Fibroblast of villous mesenchyme (primary cell): ENCODE measurements around the gene PCP4. TPM values are rescaled to one million over a fixed set of nuclear protein-coding genes. Genes with fewer than 3 reads are reported as not detected.

Source experiments
- DNase-seq: peaks from one replicate; pipeline ENCODE4 v3.0.0-alpha.2; 2010; ENCODE audit warnings: low read depth
- H3K4me3 ChIP-seq: 2 replicates; pipeline ENCODE4 v1.5.1; 2011; ENCODE audit warnings: low read depth, mild to moderate bottlenecking, low read length
- total RNA-seq: library from RNA; depleted of rRNA; stranded (reverse); fragments of >200 nt; gene quantifications from 2 replicates; pipeline ENCODE4 v1.2.3, GENCODE V29; 2012
- TF ChIP-seq, protein P1 (sequence below): IDR thresholded peaks from 2 replicates; pipeline ENCODE4 v1.5.1; 2012; ENCODE audit warnings: low read depth, mild to moderate bottlenecking, low read length; ENCODE audit not compliant: insufficient read depth

PCP4 gene
- total RNA-seq, 1 donor, result not detected

DNA sequence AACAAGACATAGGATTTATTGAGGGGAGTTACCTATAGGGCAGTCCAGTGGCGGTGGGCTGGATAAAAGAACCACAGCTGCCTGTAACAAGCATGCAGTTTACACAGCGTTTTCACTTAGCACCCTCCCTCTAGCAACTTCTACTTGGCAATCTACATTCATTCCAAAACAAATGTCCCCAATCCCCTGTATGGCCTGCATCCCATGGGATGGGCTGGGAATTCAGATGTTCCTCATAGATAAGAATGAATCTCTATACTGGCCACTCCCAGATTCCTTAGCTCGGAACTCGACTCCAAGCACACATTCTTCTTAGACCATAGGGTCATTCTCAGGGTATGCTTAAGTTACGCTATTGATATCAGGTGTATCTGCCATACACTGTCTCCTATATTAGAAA, 33.3 kb downstream of the PCP4 start:
- no peak for DNase-seq
- TF ChIP-seq, protein P1, sequence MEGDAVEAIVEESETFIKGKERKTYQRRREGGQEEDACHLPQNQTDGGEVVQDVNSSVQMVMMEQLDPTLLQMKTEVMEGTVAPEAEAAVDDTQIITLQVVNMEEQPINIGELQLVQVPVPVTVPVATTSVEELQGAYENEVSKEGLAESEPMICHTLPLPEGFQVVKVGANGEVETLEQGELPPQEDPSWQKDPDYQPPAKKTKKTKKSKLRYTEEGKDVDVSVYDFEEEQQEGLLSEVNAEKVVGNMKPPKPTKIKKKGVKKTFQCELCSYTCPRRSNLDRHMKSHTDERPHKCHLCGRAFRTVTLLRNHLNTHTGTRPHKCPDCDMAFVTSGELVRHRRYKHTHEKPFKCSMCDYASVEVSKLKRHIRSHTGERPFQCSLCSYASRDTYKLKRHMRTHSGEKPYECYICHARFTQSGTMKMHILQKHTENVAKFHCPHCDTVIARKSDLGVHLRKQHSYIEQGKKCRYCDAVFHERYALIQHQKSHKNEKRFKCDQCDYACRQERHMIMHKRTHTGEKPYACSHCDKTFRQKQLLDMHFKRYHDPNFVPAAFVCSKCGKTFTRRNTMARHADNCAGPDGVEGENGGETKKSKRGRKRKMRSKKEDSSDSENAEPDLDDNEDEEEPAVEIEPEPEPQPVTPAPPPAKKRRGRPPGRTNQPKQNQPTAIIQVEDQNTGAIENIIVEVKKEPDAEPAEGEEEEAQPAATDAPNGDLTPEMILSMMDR, result no peak
- no peak overlapping the region for H3K4me3 ChIP-seq

GRCh38 chr21:39900911-39901310, 33.7 kb downstream of the PCP4 start:
- TF ChIP-seq, protein P1, result no peak
- no peak overlapping the region for H3K4me3 ChIP-seq
- DNase-seq, result no peak

DNA sequence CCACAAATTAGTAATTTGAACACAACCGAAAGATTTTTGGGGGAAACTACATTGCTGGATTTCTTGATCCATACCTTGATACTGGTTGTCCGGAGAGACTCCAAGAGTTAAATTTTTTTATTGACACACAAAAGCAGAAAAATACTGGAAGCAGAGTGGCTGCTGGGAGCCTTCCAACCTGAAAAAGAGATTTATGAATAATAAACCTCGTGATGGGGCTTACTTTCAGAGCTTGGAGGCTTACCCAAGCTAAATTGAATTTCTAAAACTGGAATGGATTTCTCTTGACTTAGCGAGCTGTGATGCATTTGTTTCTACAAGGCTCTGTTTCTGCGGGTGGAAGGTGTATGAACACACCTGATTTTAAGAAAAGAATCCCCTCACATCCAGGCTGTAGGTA, 35.7 kb downstream of the PCP4 start:
- TF ChIP-seq, protein P1, result no peak
- no peak overlapping the region for H3K4me3 ChIP-seq
- no peak for DNase-seq

GRCh38 chr21:39904457-39904856, 37.2 kb downstream of the PCP4 start:
- TF ChIP-seq, protein P1, result no peak
- DNase-seq, result no peak

GRCh38 chr21:39908265-39908923, 41.2 kb downstream of the PCP4 start:
- TF ChIP-seq, protein P1, result no peak
- H3K4me3 ChIP-seq, result no peak overlapping the region
- DNase-seq, result no peak

More at GRCh38 chr21:39904457-39904856, 37.2 kb downstream of the PCP4 start:
- H3K4me3 ChIP-seq, result no peak overlapping the region

DNA sequence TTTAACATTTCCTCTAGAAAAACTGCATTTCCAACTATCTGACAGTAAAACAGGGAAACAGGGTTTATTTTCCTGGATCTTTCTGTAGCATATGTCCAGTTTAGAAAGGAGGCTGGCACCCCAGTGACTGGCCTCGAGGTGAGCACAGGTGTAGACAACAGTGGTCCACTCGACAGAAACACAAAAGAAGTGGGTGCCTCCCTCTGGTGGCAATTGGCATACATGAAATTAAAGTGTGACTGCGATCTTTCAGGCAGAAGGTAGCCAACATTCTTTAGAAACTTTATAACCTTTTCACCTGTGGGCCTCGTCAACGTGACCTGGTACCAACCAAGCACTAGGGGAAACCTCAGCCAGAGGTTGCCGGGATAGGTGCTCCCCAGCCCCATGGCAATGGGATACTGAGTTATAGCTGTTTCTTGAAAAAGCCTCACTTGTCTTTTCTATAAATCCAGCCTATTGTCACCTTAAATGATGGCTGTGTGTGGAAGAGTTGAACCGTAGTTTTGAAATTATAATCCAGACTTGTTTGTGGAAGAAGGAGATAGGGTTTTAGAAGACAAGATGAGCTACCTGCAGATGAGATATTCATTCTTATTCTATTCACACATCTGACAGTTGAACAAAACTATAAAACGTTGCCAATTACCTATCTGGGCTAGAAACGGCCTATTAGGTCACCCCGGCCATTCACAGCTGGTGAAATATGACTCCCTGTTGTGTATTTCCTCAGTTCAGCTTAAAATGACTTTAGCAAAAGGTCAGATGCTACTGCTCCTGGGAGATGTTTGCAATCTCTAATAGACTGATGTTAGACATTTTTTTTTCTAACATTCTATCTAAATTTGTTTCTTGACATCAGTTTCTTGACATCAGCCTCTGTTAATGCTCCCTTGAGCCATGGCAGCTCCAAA, 44.3 kb downstream of the PCP4 start:
- no peak for DNase-seq
- TF ChIP-seq, protein P1, result no peak
- H3K4me3 ChIP-seq, result no peak overlapping the region
